SK-N-SH (cell line): ENCODE results near the gene RHBDF2. TPM values are rescaled to one million over a fixed set of nuclear protein-coding genes. Genes with fewer than 3 reads are reported as not detected.

Experiments
- CTCF ChIA-PET: fragments of 300-600, 350-600 bp; formaldehyde crosslinking; extraction: SDS; loops from one replicate; lab custom pipeline; 2021; lab: Yijun Ruan, JAX
- POLR2A ChIA-PET: fragments of 350-600 bp; sonication (Branson Sonifier 250); formaldehyde crosslinking; extraction: SDS; loops from one replicate; lab custom pipeline; 2020; ENCODE audit warnings: antibody characterized with exemption, inconsistent platforms; lab: Yijun Ruan, JAX
- DNase-seq: peaks from one replicate; pipeline ENCODE4 v3.0.0; 2012
- H2AFZ ChIP-seq: fragments of 200-600 bp; sonication (generic); 2 replicates; pipeline ENCODE4 v1.8.1; 2016; ENCODE audit warnings: antibody characterized with exemption, mild to moderate bottlenecking, low read depth
- H3F3A ChIP-seq: fragments of 200-600 bp; sonication (generic); replicated peaks from 2 replicates; pipeline ENCODE3; 2016; ENCODE audit warnings: antibody characterized with exemption, mild to moderate bottlenecking; ENCODE audit not compliant: insufficient read depth
- H3K27ac ChIP-seq, 2 experiments: fragments of 200-500 bp in 1 of 2; fragments of 200-600 bp in 1 of 2; sonication (Bioruptor generic) in 1 of 2; sonication (generic), shearing (Covaris generic) in 1 of 2; 2 replicates each; pipeline versions ENCODE4 v1.5.1 to v1.6.1; 2014 to 2016; ENCODE audit warnings: low read depth in 2 of 2, inconsistent platforms in 1 of 2, low read length in 1 of 2, mild to moderate bottlenecking in 1 of 2, mixed read lengths in 1 of 2
- H3K27me3 ChIP-seq: fragments of 200-600 bp; sonication (generic), shearing (Covaris generic); 2 replicates; pipeline ENCODE4 v1.6.1; 2016; ENCODE audit warnings: mixed run types; ENCODE audit not compliant: insufficient read depth
- H3K36me3 ChIP-seq, 2 experiments: fragments of 200-500 bp in 1 of 2; fragments of 200-600 bp in 1 of 2; sonication (Bioruptor generic) in 1 of 2; sonication (generic) in 1 of 2; replicated peaks in 1 of 2; 2 replicates each; pipeline versions ENCODE3 to v1.5.1; 2014 to 2016; ENCODE audit warnings: low read length in 1 of 2, mild to moderate bottlenecking in 1 of 2; ENCODE audit not compliant: insufficient read depth in 2 of 2, control insufficient read depth in 1 of 2
- H3K4me1 ChIP-seq, 2 experiments: fragments of 200-500 bp in 1 of 2; fragments of 200-600 bp in 1 of 2; sonication (Bioruptor generic) in 1 of 2; sonication (generic), shearing (Covaris generic) in 1 of 2; 2 replicates each; pipeline versions ENCODE4 v1.5.1 to v1.6.1; 2014 to 2016; ENCODE audit warnings: low read depth in 1 of 2, low read length in 1 of 2, mixed run types in 1 of 2; ENCODE audit not compliant: insufficient read depth in 2 of 2, control insufficient read depth in 1 of 2
- H3K4me2 ChIP-seq: fragments of 200-600 bp; sonication (generic), shearing (Covaris generic); 2 replicates; pipeline ENCODE4 v1.6.1; 2017; ENCODE audit warnings: mixed run types
- H3K4me3 ChIP-seq, 2 experiments: fragments of 200-500 bp in 1 of 2; fragments of 200-600 bp in 1 of 2; sonication (Bioruptor generic) in 1 of 2; sonication (generic), shearing (Covaris generic) in 1 of 2; 2 replicates each; pipeline versions ENCODE4 v1.5.1 to v1.8.1; 2014 to 2016; ENCODE audit warnings: low read depth in 2 of 2, inconsistent platforms in 1 of 2, low read length in 1 of 2, mild to moderate bottlenecking in 1 of 2, mixed read lengths in 1 of 2, moderate library complexity in 1 of 2
- H3K79me2 ChIP-seq: fragments of 200-600 bp; sonication (generic); 2 replicates; pipeline ENCODE4 v1.8.1; 2017; ENCODE audit warnings: mild to moderate bottlenecking; ENCODE audit not compliant: insufficient read depth
- H3K9ac ChIP-seq: fragments of 200-600 bp; sonication (generic); 2 replicates; pipeline ENCODE4 v1.6.1; 2017; ENCODE audit warnings: mixed run types
- H3K9me2 ChIP-seq: fragments of 200-600 bp; sonication (generic); 2 replicates; pipeline ENCODE4 v1.6.1; 2017; ENCODE audit warnings: mixed run types
- H3K9me3 ChIP-seq: fragments of 200-600 bp; sonication (generic); 2 replicates; pipeline ENCODE4 v1.6.1; 2017; ENCODE audit warnings: mixed run types, mild to moderate bottlenecking, moderate library complexity
- H4K20me1 ChIP-seq: fragments of 200-600 bp; sonication (generic); 2 replicates; pipeline ENCODE4 v1.6.1; 2017; ENCODE audit warnings: mild to moderate bottlenecking, mixed run types; ENCODE audit not compliant: insufficient read depth
- CTCF ChIP-seq: fragments of 200-600 bp; sonication (generic); IDR thresholded peaks from 2 replicates; pipeline ENCODE4 v1.6.1; 2017; ENCODE audit warnings: antibody characterized with exemption, mild to moderate bottlenecking, moderate library complexity
- ELF1 ChIP-seq: IDR thresholded peaks from 2 replicates; pipeline ENCODE4 v1.4.0; 2012
- FOSL2 ChIP-seq: IDR thresholded peaks from 2 replicates; pipeline ENCODE4 v1.4.0; 2012; ENCODE audit warnings: low read depth, mild to moderate bottlenecking, moderate library complexity, borderline replicate concordance
- IRF3 ChIP-seq: fragments of 150-350 bp; IDR thresholded peaks from 2 replicates; pipeline ENCODE4 v1.6.1; 2016; ENCODE audit warnings: mild to moderate bottlenecking, low read depth, low read length
- MEF2A ChIP-seq: IDR thresholded peaks from 2 replicates; pipeline ENCODE4 v1.4.0; 2012; ENCODE audit warnings: low read depth, borderline replicate concordance
- MXI1 ChIP-seq: IDR thresholded peaks from 2 replicates; pipeline ENCODE4 v1.6.1; 2012; ENCODE audit warnings: mild to moderate bottlenecking, low read depth, low read length, improper control_type of control experiment
- NRF1 ChIP-seq: IDR thresholded peaks from 2 replicates; pipeline ENCODE4 v1.6.1; 2012; ENCODE audit warnings: low read depth, mild to moderate bottlenecking, low read length
- PBX3 ChIP-seq: IDR thresholded peaks from 2 replicates; pipeline ENCODE4; 2012
- RXRA ChIP-seq: IDR thresholded peaks from 2 replicates; pipeline ENCODE4 v1.4.0; 2012; ENCODE audit warnings: low read depth, mild to moderate bottlenecking, borderline replicate concordance
- SMC3 ChIP-seq: IDR thresholded peaks from 2 replicates; pipeline ENCODE4 v1.6.1; 2012; ENCODE audit warnings: low read depth, low read length, improper control_type of control experiment
- TAF1 ChIP-seq: IDR thresholded peaks from 2 replicates; pipeline ENCODE4 v1.6.1; 2012; ENCODE audit warnings: low read depth, mild to moderate bottlenecking, low read length, moderate library complexity, borderline replicate concordance
- TEAD4 ChIP-seq: IDR thresholded peaks from 2 replicates; pipeline ENCODE4 v1.4.0; 2012; ENCODE audit warnings: mild to moderate bottlenecking, borderline replicate concordance; ENCODE audit not compliant: insufficient read depth
- USF1 ChIP-seq: IDR thresholded peaks from 2 replicates; pipeline ENCODE4 v1.4.0; 2012; ENCODE audit warnings: low read depth, borderline replicate concordance
- YY1 ChIP-seq: IDR thresholded peaks from 2 replicates; pipeline ENCODE4 v1.4.0; 2012; ENCODE audit warnings: low read depth, mild to moderate bottlenecking
- WGBS: methylation state at CpG from one replicate; pipeline ENCODE4 v1.1.6; 2017; ENCODE audit warnings: low lambda C conversion rate; 5-methylcytosine and 5-hydroxymethylcytosine counted together
- polyA plus RNA-seq, 3 experiments: library from polyadenylated mRNA; depleted of rRNA; stranded (reverse); fragments of >200 nt; gene quantifications; 2 replicates each; pipeline ENCODE4 v1.2.3, GENCODE V29; 2012

Gene RHBDF2
- polyA plus RNA-seq, 1 of the 3 experiments (the other 2 are of a cell fraction) = 16.1 TPM

GRCh38 chr17:76492989-76493501 lies 8.2 kb downstream of the RHBDF2 start:
- Histone ChIP-seq H3K9ac (no peak overlapping the region), H3K4me2 (peak overlapping the region; percentile 38; the same call in 1 of the 2 replicates), H3K4me3 (no peak overlapping the region), H4K20me1 (no peaks in the 10 kb centered on the region), H3K36me3 (no peaks in the 10 kb centered on the region), H2AFZ (no peak overlapping the region), H3K9me2 (no peaks in the 10 kb centered on the region), H3K79me2 (peaks cover 14% of the 10 kb centered on the region; the same call in 1 of the 2 replicates)
- no peak for DNase-seq
- POLR2A ChIA-PET = no interaction called here
- 65% methylated on average over 15 of the region's 15 CpGs for WGBS
- no peak for TF ChIP-seq NRF1
- TF ChIP-seq, all 33 proteins: peak for 0
- Histone ChIP-seq H3K27me3 (no peaks in the 10 kb centered on the region), H3K27ac (no peak overlapping the region), H3F3A (peaks cover 5% of the 10 kb centered on the region), H3K4me1 (peaks cover 13 to 55% of the 10 kb centered on the region in 2 experiments; a peak in 3 of 4 replicates), H3K9me3 (no peaks in the 10 kb centered on the region)
- CTCF ChIA-PET = interaction anchor here (1.0 to 56.8 kb wide), 10 partner anchors 3 to 563 kb away, joined by 3 to 1687 read pairs (median 7); partner anchors contain the start of genes AANAT, RHBDF2 and UBE2O

- H3K27me3 ChIP-seq = no peaks in the 10 kb centered on the region
- WGBS = 95% methylated on average over 11 of the region's 11 CpGs
- H3K36me3 ChIP-seq = no peaks in the 10 kb centered on the region
- CTCF ChIA-PET = interaction anchor here (1.1 to 56.8 kb wide), 8 partner anchors 3 to 213 kb away, joined by 3 to 1687 read pairs (median 10); partner anchors contain the start of genes AANAT, RHBDF2 and UBE2O
- H3K4me2 ChIP-seq = peak overlapping the region; percentile 38; the same call in 1 of the 2 replicates
- H3K9ac ChIP-seq = no peak overlapping the region
- no peak overlapping the region for H3K27ac ChIP-seq
- peaks cover 12% of the 10 kb centered on the region; the same call in 1 of the 2 replicates for H3K79me2 ChIP-seq
- no peak overlapping the region for H3K4me3 ChIP-seq
- POLR2A ChIA-PET = no interaction called here
- H3K4me1 ChIP-seq = peaks cover 6 to 49% of the 10 kb centered on the region in 2 experiments; a peak in 2 of 4 replicates
- H2AFZ ChIP-seq = no peak overlapping the region
- H3K9me2 ChIP-seq = no peaks in the 10 kb centered on the region
- H4K20me1 ChIP-seq = no peaks in the 10 kb centered on the region
- DNase-seq = no peak
- TF ChIP-seq TAF1 = no peak
- TF ChIP-seq SMC3 = no peak
- TF ChIP-seq PBX3 = no peak
- no peak for TF ChIP-seq ELF1
- no peak for TF ChIP-seq USF1
- no peak for TF ChIP-seq MXI1
- TF ChIP-seq RXRA = no peak
- no peak for TF ChIP-seq IRF3
- no peak for TF ChIP-seq YY1
- TF ChIP-seq CTCF = no peak
- no peak for TF ChIP-seq TEAD4
- TF ChIP-seq MEF2A = no peak
- no peak for TF ChIP-seq FOSL2
- H3K9me3 ChIP-seq = no peaks in the 10 kb centered on the region
- H3F3A ChIP-seq = peaks cover 5% of the 10 kb centered on the region
These were observed 8.9 kb downstream of the RHBDF2 start for GRCh38 chr17:76492123-76492988.
